Measurements from ENCODE around the gene EIF4EBP3.
"Not testable (repeated sequence)": the region's sequence is repeated elsewhere in the genome, so short reads cannot be mapped to it uniquely, and the experiment has no call there.

The EIF4EBP3 gene

GRCh38 chr5:140588311-140589070 lies 41.0 kb downstream of the EIF4EBP3 start:
- DNase-seq = no peak

GRCh38 chr5:140590861-140591260 lies 43.4 kb downstream of the EIF4EBP3 start:
- no peak for DNase-seq

- no peak for DNase-seq
These were observed 44.4 kb downstream of the EIF4EBP3 start for GRCh38 chr5:140591747-140592372.

GRCh38 chr5:140593070-140593469 lies 45.6 kb downstream of the EIF4EBP3 start:
- not testable (repeated sequence) for DNase-seq

GRCh38 chr5:140594169-140594568 lies 46.7 kb downstream of the EIF4EBP3 start:
- no peak for DNase-seq

DNA sequence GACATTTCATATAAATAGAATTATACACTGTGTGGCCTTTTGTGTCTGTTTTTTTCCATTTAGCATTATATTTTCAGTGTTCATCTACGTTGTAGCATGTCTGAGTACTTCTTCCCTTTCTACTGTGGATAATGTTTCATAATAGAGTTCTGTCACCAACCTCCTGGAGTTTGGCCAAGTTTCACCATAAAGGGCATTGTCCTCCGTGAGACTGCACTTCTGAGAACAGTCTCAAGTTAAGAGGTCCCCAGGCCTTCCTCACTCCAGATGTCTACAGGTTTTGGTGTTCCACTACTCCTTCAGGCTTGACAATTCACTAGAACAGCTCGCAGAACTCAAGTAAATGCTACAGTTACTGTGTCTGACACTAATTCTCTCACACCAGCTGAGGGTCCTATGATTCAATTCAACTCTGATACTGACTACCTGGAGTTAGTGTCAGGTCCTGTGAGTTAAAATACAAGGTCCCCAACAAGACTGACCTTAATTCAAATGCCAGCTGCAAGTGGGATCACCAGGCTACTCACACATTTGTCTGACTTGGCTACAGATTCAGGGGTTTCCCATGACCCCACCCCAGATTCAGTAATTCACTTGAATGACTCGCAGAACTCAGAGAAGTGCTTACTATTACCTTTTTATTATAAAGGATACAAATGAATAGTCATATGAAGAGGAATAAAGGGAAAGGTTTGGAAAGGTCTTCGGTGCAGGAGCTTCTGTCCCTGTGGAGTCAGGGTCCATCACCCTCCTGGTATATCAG lies 48.3 kb downstream of the EIF4EBP3 start:
- peak; percentile 19 for DNase-seq

GRCh38 chr5:140596321-140596741 lies 48.9 kb downstream of the EIF4EBP3 start:
- DNase-seq = no peak

- no peak for DNase-seq
These were observed 51.4 kb downstream of the EIF4EBP3 start for GRCh38 chr5:140598836-140599235.
